ENCODE measurements around the gene DDR2.

- TF ChIP-seq POLR2AphosphoS5 (IDR thresholded peaks at IDR 0.05; ENCODE audit: borderline replicate concordance, low read depth, low read length) = no peak
- TF ChIP-seq EZH2 (IDR thresholded peaks at IDR 0.05) = no peak
- no peak for TF ChIP-seq FOXP2 (optimal IDR thresholded peaks at IDR 0.05; ENCODE audit: control extremely low read depth, extremely low read length, insufficient read depth)
These were observed 7.5 kb downstream of the DDR2 start for GRCh38 chr1:162639718-162640117.
